ENCODE measurements around the gene CYP2D6. TPM values are rescaled to one million over a fixed set of nuclear protein-coding genes. Genes with fewer than 3 reads are reported as not detected.

The CYP2D6 gene
- total and polyA plus RNA-seq, 2 of the 13 experiments (the other 11 are each of a cell fraction or from before 2014, with no cell fraction given): 1.0 to 3.7 TPM

DNA sequence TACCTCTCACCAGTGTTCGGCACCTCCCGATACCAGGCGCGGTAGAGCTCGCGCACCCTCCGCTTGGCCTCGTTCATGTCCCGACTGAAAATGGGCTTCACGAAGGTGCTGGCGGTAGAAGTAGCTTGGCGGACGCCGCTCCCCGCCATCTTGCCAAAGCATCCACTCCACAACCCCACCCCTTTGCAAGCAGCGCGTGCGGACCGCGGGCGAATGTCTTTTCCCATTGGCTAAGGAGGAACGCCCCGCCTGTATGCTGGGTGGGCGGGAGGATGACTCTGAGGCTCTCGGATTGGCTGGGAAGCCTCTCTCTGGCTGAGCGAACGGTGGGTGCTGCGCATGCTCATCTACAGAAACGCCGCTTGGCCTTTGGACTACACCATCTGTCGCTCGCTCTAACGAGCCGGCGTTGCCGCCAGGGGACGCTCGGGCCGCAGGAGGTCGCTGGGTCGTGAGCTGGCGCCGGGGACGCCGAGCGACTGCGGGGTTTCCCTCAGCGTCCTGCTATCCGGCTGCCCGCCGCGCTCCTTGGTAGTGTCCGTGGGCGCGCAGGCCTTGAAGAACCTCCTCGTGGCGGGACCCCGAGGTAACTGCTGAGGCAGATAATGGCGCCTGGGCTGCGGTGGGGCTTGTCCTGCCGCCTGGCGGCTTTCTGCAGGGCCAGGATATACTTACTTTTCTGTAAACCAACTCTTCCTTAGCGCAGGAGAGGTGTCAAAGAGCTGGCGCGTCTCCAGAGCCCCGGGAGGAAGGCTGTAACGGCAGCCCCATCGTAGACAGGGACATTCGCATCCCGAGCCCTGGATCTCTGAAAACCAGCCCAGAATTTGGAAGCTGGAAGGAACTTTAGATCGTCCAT is 39.8 kb downstream of the CYP2D6 start, which contains the start of gene NDUFA6 (continued):
- TF ChIP-seq ZNF251 (CRISPR knock-in tag; IDR thresholded peaks at IDR 0.05): no peak
- TF ChIP-seq AHR (CRISPR knock-in tag; IDR thresholded peaks at IDR 0.05): peak; percentile 64; the same call in 1 of the 2 replicates
- TF ChIP-seq, protein P1, sequence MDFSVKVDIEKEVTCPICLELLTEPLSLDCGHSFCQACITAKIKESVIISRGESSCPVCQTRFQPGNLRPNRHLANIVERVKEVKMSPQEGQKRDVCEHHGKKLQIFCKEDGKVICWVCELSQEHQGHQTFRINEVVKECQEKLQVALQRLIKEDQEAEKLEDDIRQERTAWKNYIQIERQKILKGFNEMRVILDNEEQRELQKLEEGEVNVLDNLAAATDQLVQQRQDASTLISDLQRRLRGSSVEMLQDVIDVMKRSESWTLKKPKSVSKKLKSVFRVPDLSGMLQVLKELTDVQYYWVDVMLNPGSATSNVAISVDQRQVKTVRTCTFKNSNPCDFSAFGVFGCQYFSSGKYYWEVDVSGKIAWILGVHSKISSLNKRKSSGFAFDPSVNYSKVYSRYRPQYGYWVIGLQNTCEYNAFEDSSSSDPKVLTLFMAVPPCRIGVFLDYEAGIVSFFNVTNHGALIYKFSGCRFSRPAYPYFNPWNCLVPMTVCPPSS (IDR thresholded peaks at IDR 0.05): no peak
- TF ChIP-seq SP1 (IDR thresholded peaks at IDR 0.05): no peak
- peak; percentile 79; the same call in 1 of the 2 replicates for TF ChIP-seq SP1 (CRISPR knock-in tag; IDR thresholded peaks at IDR 0.05)
- TF ChIP-seq, protein P2, sequence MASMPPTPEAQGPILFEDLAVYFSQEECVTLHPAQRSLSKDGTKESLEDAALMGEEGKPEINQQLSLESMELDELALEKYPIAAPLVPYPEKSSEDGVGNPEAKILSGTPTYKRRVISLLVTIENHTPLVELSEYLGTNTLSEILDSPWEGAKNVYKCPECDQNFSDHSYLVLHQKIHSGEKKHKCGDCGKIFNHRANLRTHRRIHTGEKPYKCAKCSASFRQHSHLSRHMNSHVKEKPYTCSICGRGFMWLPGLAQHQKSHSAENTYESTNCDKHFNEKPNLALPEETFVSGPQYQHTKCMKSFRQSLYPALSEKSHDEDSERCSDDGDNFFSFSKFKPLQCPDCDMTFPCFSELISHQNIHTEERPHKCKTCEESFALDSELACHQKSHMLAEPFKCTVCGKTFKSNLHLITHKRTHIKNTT (CRISPR knock-in tag; IDR thresholded peaks at IDR 0.05): no peak
- TF ChIP-seq ZNF234 (CRISPR knock-in tag; conservative IDR thresholded peaks at IDR 0.05): peak; percentile 65
- peak; percentile 93 for TF ChIP-seq ZNF619 (CRISPR knock-in tag; IDR thresholded peaks at IDR 0.05)
- TF ChIP-seq, protein P3, sequence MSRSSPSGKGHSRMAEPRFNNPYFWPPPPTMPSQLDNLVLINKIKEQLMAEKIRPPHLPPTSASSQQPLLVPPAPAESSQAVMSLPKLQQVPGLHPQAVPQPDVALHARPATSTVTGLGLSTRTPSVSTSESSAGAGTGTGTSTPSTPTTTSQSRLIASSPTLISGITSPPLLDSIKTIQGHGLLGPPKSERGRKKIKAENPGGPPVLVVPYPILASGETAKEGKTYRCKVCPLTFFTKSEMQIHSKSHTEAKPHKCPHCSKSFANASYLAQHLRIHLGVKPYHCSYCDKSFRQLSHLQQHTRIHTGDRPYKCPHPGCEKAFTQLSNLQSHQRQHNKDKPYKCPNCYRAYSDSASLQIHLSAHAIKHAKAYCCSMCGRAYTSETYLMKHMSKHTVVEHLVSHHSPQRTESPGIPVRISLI (CRISPR knock-in tag; IDR thresholded peaks at IDR 0.05; ENCODE audit: borderline replicate concordance): no peak
- peak; percentile 96 for TF ChIP-seq KDM2A (CRISPR knock-in tag; IDR thresholded peaks at IDR 0.05; ENCODE audit: borderline replicate concordance, low read depth)
- no peak for TF ChIP-seq ZNF720 (CRISPR knock-in tag; IDR thresholded peaks at IDR 0.05)
- no peak for TF ChIP-seq HMGA1 (CRISPR knock-in tag; conservative IDR thresholded peaks at IDR 0.05)
- no peak for TF ChIP-seq MLX (CRISPR knock-in tag; IDR thresholded peaks at IDR 0.05)
- no peak for TF ChIP-seq RFXANK (CRISPR knock-in tag; IDR thresholded peaks at IDR 0.05)
- no peak for TF ChIP-seq HOMEZ (CRISPR knock-in tag; IDR thresholded peaks at IDR 0.05; ENCODE audit: low read depth)
- TF ChIP-seq ZNF567 (CRISPR knock-in tag; IDR thresholded peaks at IDR 0.05; ENCODE audit: borderline replicate concordance): peak; percentile 77; the same call in 1 of the 2 replicates
- no peak for TF ChIP-seq NFE2L2 (IDR thresholded peaks at IDR 0.05; ENCODE audit: low read length)
- TF ChIP-seq ZNF546 (CRISPR knock-in tag; conservative IDR thresholded peaks at IDR 0.05): 0 out of 2 replicates have a peak, but pooled peaks have one; percentile 13
- no peak for TF ChIP-seq JDP2 (CRISPR knock-in tag; IDR thresholded peaks at IDR 0.05; ENCODE audit: borderline replicate concordance)
- no peak for TF ChIP-seq MBD4 (IDR thresholded peaks at IDR 0.05; ENCODE audit: borderline replicate concordance, low read length)
- no peak for TF ChIP-seq ZNF572 (CRISPR knock-in tag; IDR thresholded peaks at IDR 0.05)
- TF ChIP-seq, protein P4, sequence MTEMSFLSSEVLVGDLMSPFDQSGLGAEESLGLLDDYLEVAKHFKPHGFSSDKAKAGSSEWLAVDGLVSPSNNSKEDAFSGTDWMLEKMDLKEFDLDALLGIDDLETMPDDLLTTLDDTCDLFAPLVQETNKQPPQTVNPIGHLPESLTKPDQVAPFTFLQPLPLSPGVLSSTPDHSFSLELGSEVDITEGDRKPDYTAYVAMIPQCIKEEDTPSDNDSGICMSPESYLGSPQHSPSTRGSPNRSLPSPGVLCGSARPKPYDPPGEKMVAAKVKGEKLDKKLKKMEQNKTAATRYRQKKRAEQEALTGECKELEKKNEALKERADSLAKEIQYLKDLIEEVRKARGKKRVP (CRISPR knock-in tag; IDR thresholded peaks at IDR 0.05): 0 out of 4 replicates have a peak, but pooled peaks of 1 of the 2 experiments have one; percentile 3
- TF ChIP-seq, protein P5, sequence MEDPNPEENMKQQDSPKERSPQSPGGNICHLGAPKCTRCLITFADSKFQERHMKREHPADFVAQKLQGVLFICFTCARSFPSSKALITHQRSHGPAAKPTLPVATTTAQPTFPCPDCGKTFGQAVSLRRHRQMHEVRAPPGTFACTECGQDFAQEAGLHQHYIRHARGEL (CRISPR knock-in tag; IDR thresholded peaks at IDR 0.05): no peak

Measured in HepG2 (cell line).